ENCODE measurements around the gene HSDL1. TPM values are rescaled to one million over a fixed set of nuclear protein-coding genes. Genes with fewer than 3 reads are reported as not detected.

Gene HSDL1
- total and polyA plus RNA-seq, 2 of the 4 experiments (the other 2 are of a cell fraction) = 11.6 to 18.3 TPM

DNA sequence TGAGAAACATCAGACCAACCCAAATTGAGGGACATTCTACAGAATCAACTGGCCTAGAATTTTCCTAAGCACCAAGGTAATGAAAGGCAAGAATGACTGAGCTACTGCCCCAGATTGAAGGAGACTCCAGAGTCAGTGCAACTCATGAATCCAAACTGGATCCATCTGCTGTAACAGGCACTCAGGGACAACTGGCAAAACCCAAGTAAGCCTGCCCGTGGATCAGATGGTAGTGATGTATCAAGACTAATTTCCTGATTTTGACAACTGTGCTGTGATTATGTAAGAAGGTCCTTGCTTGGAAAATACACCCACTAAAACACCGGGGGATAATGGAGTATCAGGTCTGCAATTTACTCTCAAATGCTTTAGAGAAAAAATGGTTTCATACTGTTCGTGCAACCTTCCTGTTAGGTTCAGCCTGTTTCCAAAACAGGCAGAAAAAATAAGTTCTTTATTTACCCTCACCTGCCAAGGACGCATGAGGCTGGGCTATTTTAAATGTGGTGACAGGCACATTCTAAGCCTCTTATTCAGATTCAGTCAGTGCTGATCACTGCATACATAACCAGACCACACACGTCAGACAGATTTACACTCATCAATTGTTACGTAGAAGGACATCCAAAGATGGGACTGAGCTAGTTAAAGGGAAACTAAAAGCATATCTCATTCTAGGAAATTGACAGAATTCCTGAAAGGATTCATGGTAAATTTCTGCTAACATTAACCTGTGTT lies 35.2 kb downstream of the HSDL1 start:
- peak; percentile 11 for DNase-seq
- Histone ChIP-seq H2BK120ac (ENCODE audit: low read depth, low read length) (no peak overlapping the region), H3K9me1 (ENCODE audit: insufficient read depth, low read length) (peaks cover 8% of the 10 kb centered on the region), H4K8ac (ENCODE audit: low read depth in 2 of 2, low read length in 2 of 2) (no peak overlapping the region), H2AK5ac (ENCODE audit: low read depth, low read length) (no peak overlapping the region), H2BK5ac (ENCODE audit: low read depth, low read length, poor library complexity, severe bottlenecking) (no peak overlapping the region), H4K20me1 (ENCODE audit: insufficient read depth, low read length) (peaks cover 54% of the 10 kb centered on the region), H3K36me3 (ENCODE audit: control insufficient read depth, insufficient read depth, low read length) (peaks cover 7% of the 10 kb centered on the region; the same call in 1 of the 2 replicates), H3K9me3 (ENCODE audit: control insufficient read depth, insufficient read depth, low read length) (no peaks in the 10 kb centered on the region), H2BK15ac (ENCODE audit: low read depth, low read length) (no peak overlapping the region), H4K5ac (ENCODE audit: low read depth, low read length) (no peak overlapping the region), H3K18ac (ENCODE audit: low read depth, low read length) (no peak overlapping the region), H3K56ac (ENCODE audit: extremely low read depth, insufficient read depth, low read length) (no peak overlapping the region), H3K4ac (ENCODE audit: low read depth, low read length) (no peak overlapping the region), H3K4me3 (ENCODE audit: insufficient read depth, low read depth, low read length) (no peak overlapping the region), H3K4me2 (ENCODE audit: low read depth, low read length) (no peak overlapping the region), H4K91ac (ENCODE audit: insufficient read depth, low read depth, low read length) (no peak overlapping the region), H2AFZ (replicated peaks; ENCODE audit: low read length, poor library complexity) (no peak overlapping the region), H3K23ac (ENCODE audit: low read depth, low read length) (peak overlapping the region; percentile 3; the same call in 1 of the 2 replicates), H3K27me3 (ENCODE audit: control insufficient read depth, insufficient read depth, low read length) (no peaks in the 10 kb centered on the region), H3K27ac (ENCODE audit: insufficient read depth, low read length) (no peak overlapping the region), H3K14ac (replicated peaks; ENCODE audit: low read depth, low read length) (no peak overlapping the region), H2BK20ac (ENCODE audit: low read depth, low read length) (no peak overlapping the region), H3K4me1 (ENCODE audit: control insufficient read depth, insufficient read depth, low read length) (no peaks in the 10 kb centered on the region), H3K9ac (ENCODE audit: low read depth, low read length) (no peak overlapping the region), H2AK9ac (replicated peaks; ENCODE audit: low read depth, low read length, poor library complexity) (peak overlapping the region; percentile 82), H3K79me1 (ENCODE audit: low read depth in 1 of 2, low read length in 2 of 2) (peaks cover 33 to 67% of the 10 kb centered on the region in 2 experiments)
- TF ChIP-seq, protein P1, sequence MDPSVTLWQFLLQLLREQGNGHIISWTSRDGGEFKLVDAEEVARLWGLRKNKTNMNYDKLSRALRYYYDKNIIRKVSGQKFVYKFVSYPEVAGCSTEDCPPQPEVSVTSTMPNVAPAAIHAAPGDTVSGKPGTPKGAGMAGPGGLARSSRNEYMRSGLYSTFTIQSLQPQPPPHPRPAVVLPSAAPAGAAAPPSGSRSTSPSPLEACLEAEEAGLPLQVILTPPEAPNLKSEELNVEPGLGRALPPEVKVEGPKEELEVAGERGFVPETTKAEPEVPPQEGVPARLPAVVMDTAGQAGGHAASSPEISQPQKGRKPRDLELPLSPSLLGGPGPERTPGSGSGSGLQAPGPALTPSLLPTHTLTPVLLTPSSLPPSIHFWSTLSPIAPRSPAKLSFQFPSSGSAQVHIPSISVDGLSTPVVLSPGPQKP (IDR thresholded peaks at IDR 0.05; ENCODE audit: borderline replicate concordance, low read depth, low read length) = no peak
- TF ChIP-seq, protein P2, sequence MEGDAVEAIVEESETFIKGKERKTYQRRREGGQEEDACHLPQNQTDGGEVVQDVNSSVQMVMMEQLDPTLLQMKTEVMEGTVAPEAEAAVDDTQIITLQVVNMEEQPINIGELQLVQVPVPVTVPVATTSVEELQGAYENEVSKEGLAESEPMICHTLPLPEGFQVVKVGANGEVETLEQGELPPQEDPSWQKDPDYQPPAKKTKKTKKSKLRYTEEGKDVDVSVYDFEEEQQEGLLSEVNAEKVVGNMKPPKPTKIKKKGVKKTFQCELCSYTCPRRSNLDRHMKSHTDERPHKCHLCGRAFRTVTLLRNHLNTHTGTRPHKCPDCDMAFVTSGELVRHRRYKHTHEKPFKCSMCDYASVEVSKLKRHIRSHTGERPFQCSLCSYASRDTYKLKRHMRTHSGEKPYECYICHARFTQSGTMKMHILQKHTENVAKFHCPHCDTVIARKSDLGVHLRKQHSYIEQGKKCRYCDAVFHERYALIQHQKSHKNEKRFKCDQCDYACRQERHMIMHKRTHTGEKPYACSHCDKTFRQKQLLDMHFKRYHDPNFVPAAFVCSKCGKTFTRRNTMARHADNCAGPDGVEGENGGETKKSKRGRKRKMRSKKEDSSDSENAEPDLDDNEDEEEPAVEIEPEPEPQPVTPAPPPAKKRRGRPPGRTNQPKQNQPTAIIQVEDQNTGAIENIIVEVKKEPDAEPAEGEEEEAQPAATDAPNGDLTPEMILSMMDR (conservative IDR thresholded peaks at IDR 0.05; ENCODE audit: low read depth, low read length) = no peak
- ATAC-seq (ENCODE audit: low read depth) = no peak
- POLR2A ChIA-PET (ENCODE audit: unreplicated experiment) = no interaction called here
- BruUV-seq (replicated peaks) = no TSS peak
- intact Hi-C loops (cut with micrococcal nuclease) (loop anchor here (10.0 kb wide), 1 partner anchor 375 kb away; no protein-coding TSS in a partner anchor), dilution Hi-C loops (cut with HindIII; ENCODE audit: low sequenced_read_pairs, unreplicated experiment) (no loop called here), in situ Hi-C loops (cut with MboI; ENCODE audit: low sequenced_read_pairs) (no loop called here)
- CTCF ChIA-PET = no interaction called here
- WGBS, 2 experiments (ENCODE audit: extremely low coverage in 2 of 2, insufficient read length in 1 of 2) = no CpG with 5 or more reads among the region's 6 CpGs
